PC-9 (cell line): ENCODE data around the gene DCAKD.

Experiments
- EZH2 ChIP-seq: fragments of 200-600 bp; sonication (generic); IDR thresholded peaks from 2 replicates; pipeline ENCODE4 v1.8.0; 2017; ENCODE audit warnings: antibody characterized with exemption, low read depth
- TF ChIP-seq, protein P1 (sequence below): fragments of 200-600 bp; sonication (generic); conservative IDR thresholded peaks from 2 replicates; pipeline ENCODE4 v1.6.1; 2017; ENCODE audit warnings: mixed run types, antibody characterized with exemption, mild to moderate bottlenecking, moderate library complexity

DNA sequence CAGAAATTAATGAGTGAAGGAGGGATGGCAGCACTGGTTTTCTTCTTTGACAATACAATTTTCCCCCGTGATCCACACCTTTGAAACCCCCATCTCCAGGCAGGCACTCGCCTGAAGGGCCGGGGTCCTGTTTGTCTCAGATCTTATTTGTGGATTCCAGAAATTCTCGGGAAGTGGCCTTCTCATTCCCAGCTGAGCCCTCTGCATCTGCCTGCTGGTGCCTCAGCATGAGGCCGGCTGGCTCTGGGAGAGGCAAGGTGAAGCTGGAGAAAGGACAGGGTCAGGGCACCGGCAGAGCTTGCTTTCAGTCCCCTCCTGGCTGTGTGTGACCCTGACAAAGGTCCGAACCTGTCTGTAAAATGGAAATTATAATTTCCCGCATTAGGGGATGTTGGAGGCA lies 47.6 kb downstream of the DCAKD start:
- TF ChIP-seq, protein P1, sequence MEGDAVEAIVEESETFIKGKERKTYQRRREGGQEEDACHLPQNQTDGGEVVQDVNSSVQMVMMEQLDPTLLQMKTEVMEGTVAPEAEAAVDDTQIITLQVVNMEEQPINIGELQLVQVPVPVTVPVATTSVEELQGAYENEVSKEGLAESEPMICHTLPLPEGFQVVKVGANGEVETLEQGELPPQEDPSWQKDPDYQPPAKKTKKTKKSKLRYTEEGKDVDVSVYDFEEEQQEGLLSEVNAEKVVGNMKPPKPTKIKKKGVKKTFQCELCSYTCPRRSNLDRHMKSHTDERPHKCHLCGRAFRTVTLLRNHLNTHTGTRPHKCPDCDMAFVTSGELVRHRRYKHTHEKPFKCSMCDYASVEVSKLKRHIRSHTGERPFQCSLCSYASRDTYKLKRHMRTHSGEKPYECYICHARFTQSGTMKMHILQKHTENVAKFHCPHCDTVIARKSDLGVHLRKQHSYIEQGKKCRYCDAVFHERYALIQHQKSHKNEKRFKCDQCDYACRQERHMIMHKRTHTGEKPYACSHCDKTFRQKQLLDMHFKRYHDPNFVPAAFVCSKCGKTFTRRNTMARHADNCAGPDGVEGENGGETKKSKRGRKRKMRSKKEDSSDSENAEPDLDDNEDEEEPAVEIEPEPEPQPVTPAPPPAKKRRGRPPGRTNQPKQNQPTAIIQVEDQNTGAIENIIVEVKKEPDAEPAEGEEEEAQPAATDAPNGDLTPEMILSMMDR: no peak
- TF ChIP-seq EZH2: no peak
